Ishikawa (cell line): ENCODE data around the gene ZCCHC17.

Experiments
- EP300 ChIP-seq: IDR thresholded peaks from 2 replicates; pipeline ENCODE4 v1.6.1; 2012; ENCODE audit warnings: borderline replicate concordance
- RAD21 ChIP-seq: IDR thresholded peaks from 2 replicates; pipeline ENCODE4 v1.6.1; 2012; ENCODE audit warnings: low read depth
- TAF1 ChIP-seq: IDR thresholded peaks from 2 replicates; pipeline ENCODE4 v1.6.1; 2012; ENCODE audit warnings: low read depth, mild to moderate bottlenecking
- YY1 ChIP-seq: IDR thresholded peaks from 2 replicates; pipeline ENCODE4 v1.6.1; 2012; ENCODE audit warnings: low read depth
- ZBTB7A ChIP-seq: IDR thresholded peaks from 2 replicates; pipeline ENCODE4 v1.6.1; 2012; ENCODE audit warnings: low read depth
- TF ChIP-seq, protein P1 (sequence below): IDR thresholded peaks from 2 replicates; pipeline ENCODE4 v1.6.1; 2012; ENCODE audit warnings: low read depth, mild to moderate bottlenecking

DNA sequence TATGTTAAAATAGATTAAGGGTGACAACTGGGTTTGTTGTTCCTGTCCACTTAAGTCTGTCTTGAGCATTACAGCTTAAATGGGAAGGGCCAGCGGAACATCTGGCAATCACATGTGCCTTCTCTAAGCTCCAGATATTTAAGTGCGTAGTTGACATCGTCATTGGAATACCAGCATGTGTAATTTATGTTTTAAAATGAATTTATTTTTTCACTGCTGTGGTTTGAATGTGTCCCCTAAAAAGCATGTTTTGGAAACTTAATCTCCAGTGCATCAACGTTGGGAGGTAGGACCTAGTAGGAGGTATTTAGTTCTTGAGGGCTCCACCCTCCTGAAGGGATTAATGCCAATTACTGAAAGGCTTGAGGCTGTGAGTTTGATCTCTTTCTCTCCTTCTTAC, 13.4 kb downstream of the ZCCHC17 start:
- no peak for TF ChIP-seq EP300
- no peak for TF ChIP-seq TAF1
- TF ChIP-seq, protein P1, sequence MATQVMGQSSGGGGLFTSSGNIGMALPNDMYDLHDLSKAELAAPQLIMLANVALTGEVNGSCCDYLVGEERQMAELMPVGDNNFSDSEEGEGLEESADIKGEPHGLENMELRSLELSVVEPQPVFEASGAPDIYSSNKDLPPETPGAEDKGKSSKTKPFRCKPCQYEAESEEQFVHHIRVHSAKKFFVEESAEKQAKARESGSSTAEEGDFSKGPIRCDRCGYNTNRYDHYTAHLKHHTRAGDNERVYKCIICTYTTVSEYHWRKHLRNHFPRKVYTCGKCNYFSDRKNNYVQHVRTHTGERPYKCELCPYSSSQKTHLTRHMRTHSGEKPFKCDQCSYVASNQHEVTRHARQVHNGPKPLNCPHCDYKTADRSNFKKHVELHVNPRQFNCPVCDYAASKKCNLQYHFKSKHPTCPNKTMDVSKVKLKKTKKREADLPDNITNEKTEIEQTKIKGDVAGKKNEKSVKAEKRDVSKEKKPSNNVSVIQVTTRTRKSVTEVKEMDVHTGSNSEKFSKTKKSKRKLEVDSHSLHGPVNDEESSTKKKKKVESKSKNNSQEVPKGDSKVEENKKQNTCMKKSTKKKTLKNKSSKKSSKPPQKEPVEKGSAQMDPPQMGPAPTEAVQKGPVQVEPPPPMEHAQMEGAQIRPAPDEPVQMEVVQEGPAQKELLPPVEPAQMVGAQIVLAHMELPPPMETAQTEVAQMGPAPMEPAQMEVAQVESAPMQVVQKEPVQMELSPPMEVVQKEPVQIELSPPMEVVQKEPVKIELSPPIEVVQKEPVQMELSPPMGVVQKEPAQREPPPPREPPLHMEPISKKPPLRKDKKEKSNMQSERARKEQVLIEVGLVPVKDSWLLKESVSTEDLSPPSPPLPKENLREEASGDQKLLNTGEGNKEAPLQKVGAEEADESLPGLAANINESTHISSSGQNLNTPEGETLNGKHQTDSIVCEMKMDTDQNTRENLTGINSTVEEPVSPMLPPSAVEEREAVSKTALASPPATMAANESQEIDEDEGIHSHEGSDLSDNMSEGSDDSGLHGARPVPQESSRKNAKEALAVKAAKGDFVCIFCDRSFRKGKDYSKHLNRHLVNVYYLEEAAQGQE, result no peak
- TF ChIP-seq RAD21, result no peak
- TF ChIP-seq YY1, result no peak
- no peak for TF ChIP-seq ZBTB7A
